OCI-LY1 (cell line): ENCODE data around the gene MYO16.

ENCODE experiments used
- H2AFZ ChIP-seq: fragments of 200-600 bp; sonication (generic), shearing (Covaris generic); 2 replicates; pipeline ENCODE4 v1.6.0; 2014; ENCODE audit warnings: antibody characterized with exemption, mild to moderate bottlenecking, low read length
- H3F3A ChIP-seq: fragments of 200-600 bp; sonication (generic), shearing (Covaris generic); 2 replicates; pipeline ENCODE4 v1.6.0; 2014; ENCODE audit warnings: mild to moderate bottlenecking, antibody characterized with exemption, low read length, moderate library complexity; ENCODE audit not compliant: insufficient read depth
- H3K27ac ChIP-seq: fragments of 200-600 bp; sonication (generic); 2 replicates; pipeline ENCODE4 v1.5.1; 2014; ENCODE audit warnings: low read length, mixed run types, mild to moderate bottlenecking, low read depth; ENCODE audit not compliant: poor library complexity, severe bottlenecking
- H3K27me3 ChIP-seq: fragments of 200-600 bp; sonication (generic); 2 replicates; pipeline ENCODE4 v1.6.0; 2014; ENCODE audit warnings: antibody characterized with exemption, mild to moderate bottlenecking, low read length, moderate library complexity; ENCODE audit not compliant: insufficient read depth
- H3K36me3 ChIP-seq: fragments of 200-600 bp; sonication (generic); 2 replicates; pipeline ENCODE4 v1.6.1; 2014; ENCODE audit warnings: mild to moderate bottlenecking, antibody characterized with exemption, low read length, moderate library complexity, mixed read lengths; ENCODE audit not compliant: insufficient read depth
- H3K4me1 ChIP-seq: fragments of 200-600 bp; sonication (generic); 2 replicates; pipeline ENCODE4 v1.5.1; 2014; ENCODE audit warnings: mild to moderate bottlenecking, low read length, moderate library complexity; ENCODE audit not compliant: insufficient read depth, severe bottlenecking
- H3K4me2 ChIP-seq: fragments of 200-600 bp; sonication (generic), shearing (Covaris generic); 2 replicates; pipeline ENCODE4 v1.6.1; 2014; ENCODE audit warnings: low read length
- H3K4me3 ChIP-seq: fragments of 200-600 bp; sonication (generic); 2 replicates; pipeline ENCODE4 v1.5.1; 2014; ENCODE audit warnings: low read length, low read depth, mild to moderate bottlenecking, mixed read lengths; ENCODE audit not compliant: poor library complexity, severe bottlenecking
- H3K79me2 ChIP-seq: fragments of 200-600 bp; shearing (Covaris generic); 2 replicates; pipeline ENCODE4 v1.6.1; 2016; ENCODE audit warnings: mixed run types, low read length, mixed read lengths; ENCODE audit not compliant: insufficient read depth
- H3K9ac ChIP-seq: fragments of 200-600 bp; sonication (generic), shearing (Covaris generic); 2 replicates; pipeline ENCODE4 v1.6.1; 2014; ENCODE audit warnings: mild to moderate bottlenecking, low read length, mixed read lengths
- H3K9me2 ChIP-seq: fragments of 200-600 bp; sonication (generic), shearing (Covaris generic); 2 replicates; pipeline ENCODE4 v1.6.1; 2014; ENCODE audit warnings: low read depth, mild to moderate bottlenecking, low read length, mixed read lengths
- H3K9me3 ChIP-seq: fragments of 200-600 bp; shearing (Covaris generic); 2 replicates; pipeline ENCODE4 v1.6.1; 2014; ENCODE audit warnings: low read length, mixed read lengths
- H4K20me1 ChIP-seq: fragments of 200-600 bp; sonication (generic), shearing (Covaris generic); 2 replicates; pipeline ENCODE4 v1.6.0; 2016; ENCODE audit warnings: mild to moderate bottlenecking, low read length; ENCODE audit not compliant: insufficient read depth
- EZH2 ChIP-seq: fragments of 200-600 bp; sonication (generic), shearing (Covaris generic); IDR thresholded peaks from 2 replicates; pipeline ENCODE4 v1.8.0; 2017; ENCODE audit warnings: borderline replicate concordance, mixed run types, mild to moderate bottlenecking, antibody characterized with exemption, low read length, moderate library complexity, mixed read lengths
- TF ChIP-seq, protein P1 (sequence below): fragments of 200-600 bp; sonication (generic), shearing (Covaris generic); IDR thresholded peaks from 2 replicates; pipeline ENCODE4 v1.5.1; 2017; ENCODE audit warnings: mild to moderate bottlenecking, antibody characterized with exemption, low read length, moderate library complexity, mixed read lengths

MYO16 gene

DNA sequence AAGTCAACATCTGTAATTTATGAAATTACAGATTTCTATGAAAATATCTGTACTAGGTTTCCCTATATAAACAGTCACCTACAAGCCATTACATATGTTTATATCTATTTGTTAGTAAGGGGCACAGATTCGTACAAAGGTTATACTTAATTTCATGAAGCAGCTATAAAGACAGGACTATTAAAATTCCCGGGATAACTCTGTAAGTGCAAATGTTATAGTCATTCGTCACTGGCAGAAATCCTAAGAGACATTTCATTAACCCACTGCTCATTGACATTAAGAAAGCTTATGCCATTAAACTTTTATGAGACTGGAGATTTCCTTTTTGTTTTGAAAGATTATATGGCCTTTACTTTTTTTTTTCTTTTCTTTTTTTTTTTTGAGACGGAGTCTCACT, 122.9 kb downstream of the MYO16 start:
- H3K79me2 ChIP-seq, result no peaks in the 10 kb centered on the region
- H2AFZ ChIP-seq, result no peak overlapping the region
- no peaks in the 10 kb centered on the region for H3K36me3 ChIP-seq
- no peak for TF ChIP-seq EZH2
- TF ChIP-seq, protein P1, sequence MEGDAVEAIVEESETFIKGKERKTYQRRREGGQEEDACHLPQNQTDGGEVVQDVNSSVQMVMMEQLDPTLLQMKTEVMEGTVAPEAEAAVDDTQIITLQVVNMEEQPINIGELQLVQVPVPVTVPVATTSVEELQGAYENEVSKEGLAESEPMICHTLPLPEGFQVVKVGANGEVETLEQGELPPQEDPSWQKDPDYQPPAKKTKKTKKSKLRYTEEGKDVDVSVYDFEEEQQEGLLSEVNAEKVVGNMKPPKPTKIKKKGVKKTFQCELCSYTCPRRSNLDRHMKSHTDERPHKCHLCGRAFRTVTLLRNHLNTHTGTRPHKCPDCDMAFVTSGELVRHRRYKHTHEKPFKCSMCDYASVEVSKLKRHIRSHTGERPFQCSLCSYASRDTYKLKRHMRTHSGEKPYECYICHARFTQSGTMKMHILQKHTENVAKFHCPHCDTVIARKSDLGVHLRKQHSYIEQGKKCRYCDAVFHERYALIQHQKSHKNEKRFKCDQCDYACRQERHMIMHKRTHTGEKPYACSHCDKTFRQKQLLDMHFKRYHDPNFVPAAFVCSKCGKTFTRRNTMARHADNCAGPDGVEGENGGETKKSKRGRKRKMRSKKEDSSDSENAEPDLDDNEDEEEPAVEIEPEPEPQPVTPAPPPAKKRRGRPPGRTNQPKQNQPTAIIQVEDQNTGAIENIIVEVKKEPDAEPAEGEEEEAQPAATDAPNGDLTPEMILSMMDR, result no peak
- no peaks in the 10 kb centered on the region for H3K27me3 ChIP-seq
- H3F3A ChIP-seq, result no peaks in the 10 kb centered on the region
- no peaks in the 10 kb centered on the region for H4K20me1 ChIP-seq
- H3K9ac ChIP-seq, result no peak overlapping the region
- H3K4me3 ChIP-seq, result no peak overlapping the region
- H3K9me3 ChIP-seq, result no peaks in the 10 kb centered on the region
- no peaks in the 10 kb centered on the region for H3K4me1 ChIP-seq
- H3K9me2 ChIP-seq, result no peaks in the 10 kb centered on the region
- H3K4me2 ChIP-seq, result no peak overlapping the region
- H3K27ac ChIP-seq, result no peak overlapping the region

DNA sequence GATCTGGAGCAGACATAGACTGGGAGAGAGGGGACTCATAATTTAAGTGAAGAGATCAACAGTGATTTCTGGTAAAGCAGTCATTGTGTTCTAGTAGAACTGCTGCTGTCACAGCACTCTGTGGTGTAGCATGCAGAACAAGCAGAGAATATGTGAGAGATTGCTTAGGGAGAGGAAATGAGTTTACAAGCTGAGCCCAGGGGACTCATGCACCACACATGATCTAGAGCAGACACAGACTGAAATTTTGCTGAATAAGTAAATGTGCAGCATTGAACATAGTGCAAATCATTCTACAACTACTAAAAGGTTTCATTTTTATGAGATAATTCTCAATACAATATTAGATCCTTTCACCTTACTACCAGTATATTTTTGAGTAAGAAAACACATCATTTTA, 125.7 kb downstream of the MYO16 start:
- TF ChIP-seq EZH2, result no peak
- TF ChIP-seq, protein P1, result no peak
- H3K9ac ChIP-seq, result no peak overlapping the region
- H3K4me1 ChIP-seq, result no peaks in the 10 kb centered on the region
- H3K4me2 ChIP-seq, result no peak overlapping the region
- H3K9me2 ChIP-seq, result no peaks in the 10 kb centered on the region
- H4K20me1 ChIP-seq, result no peaks in the 10 kb centered on the region
- H3K79me2 ChIP-seq, result no peaks in the 10 kb centered on the region
- H2AFZ ChIP-seq, result no peak overlapping the region
- H3F3A ChIP-seq, result no peaks in the 10 kb centered on the region
- H3K36me3 ChIP-seq, result no peaks in the 10 kb centered on the region
- no peak overlapping the region for H3K4me3 ChIP-seq
- no peak overlapping the region for H3K27ac ChIP-seq
- H3K9me3 ChIP-seq, result no peaks in the 10 kb centered on the region
- H3K27me3 ChIP-seq, result no peaks in the 10 kb centered on the region

DNA sequence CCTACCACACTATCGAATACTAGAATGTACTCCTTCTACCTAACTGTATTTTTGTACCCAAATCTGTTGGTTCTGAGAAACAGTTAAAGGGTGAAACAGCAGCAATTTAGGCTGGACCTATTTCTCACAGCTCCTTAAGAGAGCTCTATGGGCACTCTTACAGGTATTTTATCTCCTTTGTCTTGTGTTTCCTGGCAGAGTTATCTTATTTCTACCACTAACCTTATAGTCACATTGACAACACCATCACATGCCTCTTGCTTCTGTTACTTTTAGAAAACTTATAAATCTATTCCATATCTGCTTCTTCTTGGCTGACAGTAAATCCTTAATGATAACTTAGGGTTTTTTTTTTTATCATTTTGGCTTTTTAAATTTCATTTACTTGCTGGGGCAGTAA, 130.7 kb downstream of the MYO16 start:
- H3K9me2 ChIP-seq, result no peaks in the 10 kb centered on the region
- no peak overlapping the region for H3K4me3 ChIP-seq
- no peak overlapping the region for H3K9ac ChIP-seq
- no peaks in the 10 kb centered on the region for H3K4me1 ChIP-seq
- H4K20me1 ChIP-seq, result no peaks in the 10 kb centered on the region; the same call in 1 of the 2 replicates
- H3K79me2 ChIP-seq, result no peaks in the 10 kb centered on the region
- H2AFZ ChIP-seq, result no peak overlapping the region
- no peaks in the 10 kb centered on the region for H3K9me3 ChIP-seq
- no peaks in the 10 kb centered on the region for H3F3A ChIP-seq
- H3K27ac ChIP-seq, result no peak overlapping the region
- no peak overlapping the region for H3K4me2 ChIP-seq
- no peaks in the 10 kb centered on the region; the same call in 1 of the 2 replicates for H3K27me3 ChIP-seq
- no peak for TF ChIP-seq EZH2
- TF ChIP-seq, protein P1, result no peak
- no peaks in the 10 kb centered on the region for H3K36me3 ChIP-seq
